GM18508 (cell line): ENCODE data around the gene TEP1.
"Not testable (repeated sequence)": the region's sequence is repeated elsewhere in the genome, so short reads cannot be mapped to it uniquely, and the experiment has no call there.

Experiments
- ATAC-seq: cut with Tn5 transposase; IDR thresholded peaks from one replicate; pipeline ENCODE4 v1.9.1; 2021; ENCODE audit warnings: moderate number of reproducible peaks; ENCODE audit not compliant: insufficient read depth, unreplicated experiment

The TEP1 gene

DNA sequence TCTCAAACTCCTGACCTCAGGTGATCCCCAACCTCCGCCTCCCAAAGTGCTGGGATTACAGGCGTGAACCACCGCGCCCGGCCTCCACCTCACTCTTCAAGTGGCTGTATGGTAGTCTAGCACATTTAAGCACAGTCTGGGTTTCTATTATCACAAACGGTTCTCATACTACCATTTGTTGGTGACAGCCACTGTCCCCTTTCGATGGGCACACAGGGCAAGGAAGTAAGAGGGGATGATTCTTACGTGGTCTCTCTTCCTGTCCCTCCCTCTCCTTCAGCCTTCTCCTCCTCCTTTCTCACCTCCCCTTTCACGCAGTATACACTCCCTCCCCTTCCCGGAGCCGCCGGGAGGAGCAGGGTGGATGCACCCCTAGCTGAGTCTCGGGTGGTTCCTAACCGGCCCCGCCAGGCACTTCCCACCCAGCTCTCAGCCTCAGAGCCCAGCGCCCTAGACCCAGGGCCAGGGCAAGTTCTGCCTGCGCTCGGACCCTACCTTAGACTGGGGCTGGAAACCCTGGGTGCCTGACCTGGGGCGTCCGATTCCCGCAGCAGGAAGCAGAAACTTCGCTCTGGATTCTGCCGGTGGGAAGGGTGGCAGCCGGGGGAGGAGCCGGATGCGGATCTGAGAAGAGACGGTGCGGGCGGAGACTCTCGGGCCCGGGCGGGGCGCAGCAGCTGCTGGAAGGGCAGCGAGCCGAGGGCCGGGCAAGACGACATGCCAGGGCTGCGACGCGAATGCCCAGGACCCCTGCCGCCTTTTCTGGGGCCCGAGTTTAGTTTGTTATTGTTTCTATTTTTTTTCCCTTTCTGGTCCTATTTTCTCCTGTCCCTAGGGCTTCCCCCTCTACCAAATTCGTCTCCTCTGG, at the start of gene TEP1:
TSS of gene TEP1 (minus strand) at position 626 of the 868 bp plus-strand sequence. CDS start 5,062 bp downstream, outside the sequence.
- no peak for ATAC-seq

DNA sequence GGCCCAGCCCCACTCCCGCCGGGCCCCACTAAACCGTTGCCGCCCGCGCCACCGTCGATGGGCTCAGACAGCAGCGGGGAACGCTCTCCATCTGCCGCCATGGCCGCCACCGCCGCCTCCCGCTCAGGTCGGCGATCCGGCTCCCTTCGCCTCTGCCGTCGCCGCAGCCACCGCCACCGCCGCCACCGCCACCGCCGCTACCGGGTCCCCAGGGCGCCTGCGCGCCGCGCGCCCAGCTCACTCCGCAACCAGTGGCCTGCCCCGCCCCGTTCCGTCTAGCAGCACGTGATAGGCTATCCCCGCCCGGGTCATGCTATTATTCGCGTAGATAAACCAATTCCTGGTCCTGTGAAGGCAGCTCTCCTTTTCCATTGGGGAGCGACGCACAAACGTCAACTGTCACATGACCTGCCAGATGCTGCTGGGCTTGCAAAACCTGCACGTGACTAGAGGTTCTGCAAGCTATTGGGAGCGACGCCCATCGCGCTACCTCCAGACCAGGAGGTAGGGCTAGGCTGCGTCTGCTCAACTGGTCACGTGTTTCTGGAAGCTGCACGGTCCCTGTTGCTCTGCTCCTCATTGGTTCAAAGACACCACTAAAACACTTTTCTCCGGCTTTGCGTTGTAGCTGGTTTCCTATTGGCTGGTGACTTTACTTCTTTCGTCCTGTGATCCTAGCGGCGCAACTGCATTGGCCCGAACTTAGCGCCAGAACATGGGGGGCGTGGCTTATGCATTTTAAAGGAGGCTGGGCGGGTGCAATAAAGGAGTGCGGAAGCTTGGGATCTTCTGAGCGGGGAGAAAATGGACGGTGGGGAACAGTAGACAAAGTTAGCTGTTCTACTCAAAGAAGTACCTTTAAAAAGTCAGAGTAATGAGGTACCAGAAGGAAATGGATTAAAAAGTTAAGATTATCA, 48.2 kb upstream of the TEP1 start, which contains the start of gene PIP4P1:
TSS of gene PIP4P1 (minus strand) at position 210 of the 917 bp plus-strand sequence. CDS start at position 101, 109 bp downstream.
- ATAC-seq, result peak; percentile 88

DNA sequence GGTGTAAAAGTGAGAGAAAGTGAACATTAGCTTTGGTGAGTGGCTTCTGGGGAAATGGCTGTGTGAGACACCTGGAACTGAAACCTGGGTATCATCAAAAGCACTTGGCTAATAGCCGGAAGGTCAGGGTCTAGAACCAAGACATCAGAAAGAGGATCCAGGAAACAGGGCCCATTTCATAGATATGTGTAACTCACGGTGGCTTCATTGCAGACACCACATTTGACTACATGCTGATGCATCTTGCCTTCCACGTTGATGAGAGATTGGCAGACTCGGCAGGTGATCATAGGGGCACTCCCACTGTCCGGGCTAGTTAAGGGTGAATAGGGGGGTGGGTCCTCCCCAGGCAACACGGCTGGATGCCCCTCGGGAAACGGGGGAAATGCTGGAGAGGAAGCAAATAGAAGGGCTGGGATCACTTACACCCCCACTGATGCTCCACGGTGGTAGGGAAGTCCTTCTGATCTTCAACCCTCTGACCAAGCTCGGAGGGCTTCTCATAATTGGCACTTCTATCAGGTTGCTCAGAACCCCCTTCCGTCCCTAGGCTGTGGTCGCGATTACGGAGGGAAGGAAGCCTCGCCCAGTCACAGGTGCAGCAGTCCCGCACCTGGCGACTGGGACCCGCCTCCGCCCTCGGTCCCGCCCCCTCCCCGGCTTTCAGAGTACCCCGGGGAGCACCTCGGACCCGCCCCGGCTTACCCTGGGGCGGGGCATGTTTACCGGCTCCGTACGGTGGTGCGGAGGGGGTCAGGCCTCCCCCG, 47.3 kb upstream of the TEP1 start:
- no peak for ATAC-seq

DNA sequence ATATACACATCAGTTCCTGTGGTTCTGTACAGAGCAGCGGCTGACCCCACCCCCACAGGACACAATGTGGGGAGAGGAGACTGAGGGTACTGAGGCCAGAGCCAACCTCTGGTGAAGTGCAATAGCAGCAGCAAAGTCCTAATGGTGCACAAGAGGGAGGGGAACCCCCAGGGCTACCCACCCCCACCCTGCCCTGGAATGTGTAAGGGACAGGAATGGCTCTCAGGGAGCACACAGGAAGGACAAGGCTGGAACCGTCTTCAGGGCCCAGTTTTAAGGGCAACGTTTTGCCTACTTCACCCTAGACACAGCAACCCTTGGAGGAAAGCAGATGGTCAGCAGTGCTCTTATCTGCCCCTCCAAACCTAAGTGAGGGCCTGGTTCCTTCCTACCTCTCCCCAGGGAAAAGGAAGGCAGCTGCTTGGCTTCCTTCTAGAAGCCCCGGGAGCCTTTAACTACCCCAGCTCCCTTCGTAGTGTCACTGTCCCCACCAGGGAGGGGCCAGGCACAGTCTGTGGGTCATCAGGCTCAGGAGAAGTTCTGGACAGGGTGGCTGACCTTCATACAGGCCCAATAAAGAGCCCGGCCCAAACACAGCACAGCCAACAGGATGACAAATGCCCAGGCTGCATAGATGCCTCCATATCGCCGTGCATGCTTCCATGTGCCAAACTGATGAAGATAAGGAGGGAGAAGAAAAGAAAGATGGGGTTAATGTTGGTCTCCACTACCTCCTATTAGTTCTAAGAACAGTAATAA, 44.9 kb upstream of the TEP1 start:
- ATAC-seq, result no peak

DNA sequence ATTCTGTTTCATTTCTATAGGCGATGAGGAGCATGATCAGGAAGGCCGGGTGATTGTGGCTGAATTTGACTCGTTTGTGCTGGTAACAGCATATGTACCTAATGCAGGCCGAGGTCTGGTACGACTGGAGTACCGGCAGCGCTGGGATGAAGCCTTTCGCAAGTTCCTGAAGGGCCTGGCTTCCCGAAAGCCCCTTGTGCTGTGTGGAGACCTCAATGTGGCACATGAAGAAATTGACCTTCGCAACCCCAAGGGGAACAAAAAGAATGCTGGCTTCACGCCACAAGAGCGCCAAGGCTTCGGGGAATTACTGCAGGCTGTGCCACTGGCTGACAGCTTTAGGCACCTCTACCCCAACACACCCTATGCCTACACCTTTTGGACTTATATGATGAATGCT, 43.7 kb upstream of the TEP1 start:
- no peak for ATAC-seq

DNA sequence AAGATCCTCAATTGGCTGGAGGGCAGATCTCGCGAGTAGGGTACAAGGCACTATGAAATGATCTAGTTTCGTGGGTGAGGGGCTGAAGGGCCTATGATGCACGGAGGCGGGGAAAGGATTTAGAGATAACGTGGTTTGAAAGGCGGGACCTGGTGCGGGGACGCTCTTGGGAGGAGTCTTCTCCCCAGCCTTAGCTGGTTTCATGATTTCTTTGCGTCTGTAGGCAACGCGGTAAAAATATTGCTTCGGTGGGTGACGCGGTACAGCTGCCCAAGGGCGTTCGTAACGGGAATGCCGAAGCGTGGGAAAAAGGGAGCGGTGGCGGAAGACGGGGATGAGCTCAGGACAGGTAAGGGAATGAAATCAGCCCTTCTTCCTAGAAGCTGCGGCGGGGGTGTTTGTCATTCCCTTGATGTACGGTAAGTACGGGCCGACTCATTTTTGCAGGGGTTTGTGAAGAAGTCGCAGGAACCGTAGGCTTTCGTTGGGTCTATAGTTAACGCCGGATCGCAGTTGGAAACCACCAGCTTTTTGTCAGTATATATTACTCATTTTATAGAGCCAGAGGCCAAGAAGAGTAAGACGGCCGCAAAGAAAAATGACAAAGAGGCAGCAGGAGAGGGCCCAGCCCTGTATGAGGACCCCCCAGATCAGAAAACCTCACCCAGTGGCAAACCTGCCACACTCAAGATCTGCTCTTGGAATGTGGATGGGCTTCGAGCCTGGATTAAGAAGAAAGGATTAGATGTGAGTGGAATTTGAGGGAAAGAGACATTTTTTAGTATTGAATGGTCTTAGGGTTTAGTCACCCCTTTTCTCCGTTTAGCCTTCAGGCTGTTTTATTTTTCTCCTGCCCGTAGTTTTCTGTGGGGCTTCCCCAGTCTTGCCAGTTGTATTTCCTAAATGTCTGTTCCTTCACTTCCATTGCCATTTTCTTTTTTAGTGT, 42.3 kb upstream of the TEP1 start:
- peak; percentile 29 for ATAC-seq

DNA sequence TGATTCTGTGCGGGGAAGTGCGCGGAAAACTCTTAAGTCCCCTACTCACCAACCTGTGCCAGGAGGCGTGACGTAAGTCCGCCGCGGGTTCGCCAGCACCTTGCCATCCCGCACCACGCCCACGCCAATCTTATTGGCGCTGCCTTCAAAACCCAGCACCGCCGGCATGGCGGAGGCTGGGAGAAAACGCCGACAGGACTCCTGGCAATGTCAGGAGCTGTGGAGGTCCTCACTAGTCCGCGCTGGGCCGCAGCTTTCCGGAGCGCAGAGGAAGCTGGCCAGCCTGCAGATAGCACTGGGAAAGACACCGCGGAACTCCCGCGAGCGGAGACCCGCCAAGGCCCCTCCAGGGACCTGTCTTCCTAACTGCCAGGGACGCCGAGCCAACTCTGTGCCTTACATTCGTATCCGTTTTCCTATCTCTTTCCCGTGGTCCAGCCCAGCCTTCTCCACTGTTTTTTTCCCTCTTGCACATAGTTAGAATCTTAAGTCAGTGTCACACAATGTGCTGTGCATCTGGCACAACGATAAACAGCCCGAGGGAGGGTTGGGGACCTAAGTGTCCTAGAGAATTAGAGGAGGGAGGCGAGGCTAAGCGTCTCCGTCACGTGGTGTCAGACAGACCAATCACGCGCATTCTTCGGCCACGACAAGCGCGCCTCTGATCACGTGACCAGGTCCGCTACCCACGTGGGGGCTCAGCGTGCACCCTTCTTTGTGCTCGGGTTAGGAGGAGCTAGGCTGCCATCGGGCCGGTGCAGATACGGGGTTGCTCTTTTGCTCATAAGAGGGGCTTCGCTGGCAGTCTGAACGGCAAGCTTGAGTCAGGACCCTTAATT, 41.4 kb upstream of the TEP1 start, which contains the start of the genes APEX1 and OSGEP:
TSS of gene APEX1 (plus strand) at position 711 of the 839 bp plus-strand sequence. CDS start 420 bp downstream, outside the sequence.
TSS of gene OSGEP (minus strand) at position 297 of the 839 bp plus-strand sequence. CDS start at position 168, 129 bp downstream.
- peak; percentile 76 for ATAC-seq

DNA sequence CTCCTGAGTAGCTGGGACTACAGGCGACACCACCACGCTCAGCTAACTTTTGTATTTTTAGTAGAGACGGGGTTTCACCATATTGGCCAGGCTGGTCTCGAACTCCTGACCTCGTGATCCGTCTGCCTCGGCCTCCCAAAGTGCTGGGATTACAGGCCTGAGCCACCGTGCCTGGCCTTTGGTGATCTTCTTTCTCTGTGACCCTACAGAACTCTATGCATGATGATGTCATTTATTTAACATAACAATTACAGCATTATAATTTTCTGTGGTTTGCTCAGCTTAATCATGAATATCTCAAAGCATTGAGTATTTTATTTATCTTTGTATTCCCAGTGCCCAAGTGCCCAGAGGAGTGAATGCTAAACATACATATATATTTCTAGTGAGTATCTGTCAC, 39.5 kb upstream of the TEP1 start:
- ATAC-seq, result not testable (repeated sequence)

DNA sequence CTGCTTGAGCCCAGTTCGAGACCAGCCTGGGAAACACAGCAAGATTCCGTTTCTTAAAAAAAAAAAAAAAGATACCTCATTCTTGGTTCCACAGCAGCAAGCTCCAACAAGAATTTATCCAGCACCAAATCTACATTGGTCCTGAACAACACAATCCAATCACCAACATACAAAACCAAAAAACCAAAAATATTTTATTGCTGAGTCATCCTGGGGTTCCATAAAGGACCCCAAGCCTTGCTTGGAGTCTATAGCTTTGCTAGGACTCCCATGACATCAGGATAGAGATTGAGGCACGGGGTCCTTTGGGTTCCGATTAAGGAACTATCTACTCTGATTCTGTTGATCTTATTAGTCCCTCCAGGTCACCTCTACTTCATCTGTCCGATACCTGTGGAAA, 33.6 kb upstream of the TEP1 start:
- no peak for ATAC-seq

DNA sequence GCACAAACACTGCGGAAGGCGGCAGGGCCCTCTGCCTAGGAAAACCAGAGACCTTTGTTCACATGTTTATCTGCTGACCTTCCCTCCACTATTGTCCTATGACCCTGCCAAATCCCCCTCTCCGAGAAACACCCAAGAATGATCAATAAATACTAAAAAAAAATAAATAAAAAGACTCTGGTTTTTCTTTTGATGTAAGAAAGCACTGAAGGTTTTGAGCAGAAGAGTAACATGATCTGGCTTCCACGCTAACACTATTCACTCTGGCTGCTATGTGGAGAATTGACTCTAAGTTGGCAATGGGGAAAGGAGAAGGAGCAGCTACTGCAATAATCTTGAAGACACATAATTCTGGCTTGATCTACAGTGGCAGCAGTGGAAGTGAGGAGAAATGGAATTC, 30.3 kb upstream of the TEP1 start:
- ATAC-seq, result not testable (repeated sequence)

DNA sequence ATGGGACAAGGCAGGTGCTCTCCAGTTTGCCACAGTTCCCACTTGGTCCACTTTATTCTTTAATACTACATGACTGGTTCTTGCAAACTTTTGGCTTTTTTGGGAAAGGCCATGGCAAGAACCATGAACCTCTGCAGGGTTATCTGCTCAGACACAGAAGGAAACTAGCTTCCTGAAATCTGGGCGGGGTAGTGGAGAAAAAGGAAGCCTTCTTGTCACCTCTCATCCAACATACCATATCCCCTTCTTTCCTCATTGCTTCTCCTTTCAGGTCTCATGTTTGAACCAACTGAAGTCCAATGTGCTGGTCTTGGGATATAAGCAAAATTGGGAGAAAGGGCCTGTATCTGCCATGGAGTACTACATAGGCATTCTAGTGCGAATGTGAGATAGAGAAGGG, 28.2 kb upstream of the TEP1 start:
- no peak for ATAC-seq

DNA sequence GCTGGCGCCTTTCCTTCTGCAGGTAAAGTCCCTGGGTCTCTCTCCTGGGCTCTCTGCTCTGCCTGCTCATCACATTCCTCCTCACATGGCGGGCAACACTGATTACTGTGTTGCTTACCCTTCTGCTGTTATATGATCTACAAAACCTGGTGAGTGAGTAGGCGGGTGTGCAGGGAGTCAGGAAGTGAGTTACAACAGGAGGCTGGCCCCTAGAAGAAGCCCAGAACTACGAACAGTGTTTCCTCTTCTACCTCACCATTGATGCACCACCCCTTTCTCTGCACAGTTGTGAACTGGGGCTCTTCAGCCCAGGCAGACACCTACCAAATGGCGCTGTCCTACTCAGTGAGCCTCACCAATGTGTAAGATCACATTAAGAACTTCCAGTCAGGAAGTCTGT, 27.6 kb upstream of the TEP1 start:
- ATAC-seq, result no peak

DNA sequence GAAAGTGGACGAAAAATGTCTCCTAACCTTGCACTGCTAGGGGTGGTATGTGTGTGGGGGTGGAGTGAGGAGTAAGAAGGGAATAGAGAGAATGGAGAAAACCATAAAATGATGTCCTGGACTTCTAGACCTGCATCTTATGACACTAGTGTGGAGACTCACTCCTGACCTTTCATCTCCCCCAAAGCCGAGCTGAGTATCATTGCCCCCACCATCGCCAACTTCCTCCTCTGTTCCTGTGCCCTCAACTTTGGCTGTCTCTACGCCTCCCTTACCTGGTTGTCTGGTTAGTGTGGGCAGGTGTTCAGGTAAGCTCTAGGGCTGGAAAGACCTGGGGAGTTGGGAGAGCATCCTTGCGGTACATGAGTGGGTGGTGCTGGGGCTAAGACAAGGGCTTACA, 27.2 kb upstream of the TEP1 start:
- ATAC-seq, result no peak

DNA sequence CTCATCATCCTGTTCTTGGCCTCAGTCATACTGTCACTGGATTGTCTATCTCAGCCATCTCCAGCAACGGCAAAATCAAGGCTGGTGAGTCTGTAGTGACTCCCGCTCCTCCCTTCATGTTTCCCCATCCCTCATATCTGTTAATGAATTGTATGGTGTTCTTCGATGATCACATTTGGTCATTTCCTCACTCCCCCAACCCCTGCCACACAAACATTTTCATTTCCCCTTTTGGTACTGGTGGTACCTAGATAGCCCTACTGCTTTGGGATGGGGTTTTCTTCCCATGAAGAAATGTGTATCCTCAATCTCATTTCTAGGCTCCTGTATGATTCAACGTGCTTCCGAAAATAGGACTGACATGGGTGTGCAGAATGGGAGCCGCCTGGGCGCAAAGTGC, 25.4 kb upstream of the TEP1 start:
- ATAC-seq, result no peak

DNA sequence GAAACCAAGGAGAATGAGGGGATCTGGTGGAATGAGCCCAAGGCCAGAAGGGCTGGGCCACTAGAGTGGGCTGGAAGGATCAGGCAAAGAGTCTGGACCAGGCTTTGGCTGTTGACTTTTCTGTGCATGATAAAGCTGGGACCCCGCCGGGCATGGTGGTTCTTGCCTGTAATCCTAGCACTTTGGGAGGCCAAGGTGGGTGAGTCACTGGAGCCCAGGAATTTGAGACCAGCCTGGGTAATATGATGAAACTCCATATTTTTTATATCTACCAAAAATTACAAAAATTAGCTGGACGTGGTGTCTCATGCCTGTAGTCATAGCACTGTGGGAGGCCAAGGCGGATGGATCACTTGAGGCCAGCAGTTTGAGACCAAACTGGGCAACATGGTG, 23.1 kb upstream of the TEP1 start:
- ATAC-seq, result no peak

DNA sequence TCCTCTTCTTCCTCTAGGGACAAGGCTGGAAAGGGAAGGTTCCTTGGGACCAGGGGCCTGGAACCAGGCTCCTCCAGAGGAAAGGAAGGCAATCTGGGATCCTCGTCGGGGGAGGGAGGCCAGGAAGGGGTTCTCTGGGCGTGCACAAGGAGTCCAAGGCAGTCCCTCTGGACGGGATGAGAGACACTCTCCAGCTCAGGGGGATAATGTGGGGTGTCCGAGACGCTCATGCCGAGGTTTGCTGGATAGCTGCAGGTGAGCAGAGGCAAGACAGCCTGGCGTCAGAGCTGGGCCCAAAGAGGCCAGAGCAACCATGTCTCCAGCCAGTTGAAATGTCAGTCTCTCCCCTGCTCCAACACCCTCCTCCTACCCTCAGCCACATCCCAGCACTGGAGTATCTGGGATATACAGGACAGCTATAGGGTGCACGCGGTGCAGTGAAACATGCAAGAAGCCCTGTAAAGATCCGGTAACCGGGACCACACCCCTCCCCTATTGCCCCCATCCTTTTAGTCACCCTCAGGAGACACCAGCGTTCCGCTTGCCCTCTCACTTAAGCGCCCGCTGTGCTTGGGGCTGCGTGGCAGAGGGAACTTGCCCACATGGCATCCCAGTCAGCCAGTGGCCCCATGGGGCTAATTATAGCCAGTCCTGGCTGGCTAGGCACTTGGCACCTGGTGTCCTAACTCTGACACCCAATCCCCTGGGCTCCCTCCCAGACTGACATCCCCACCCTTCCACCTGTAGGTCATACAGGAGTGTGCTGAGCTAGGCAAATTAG, 22.5 kb upstream of the TEP1 start, which contains the start of gene KLHL33:
TSS of gene KLHL33 (minus strand) at position 585 of the 781 bp plus-strand sequence. CDS start at position 230, 355 bp downstream.
- no peak for ATAC-seq
